Stimulated activated CD8-positive, alpha-beta memory T cell treated with anti-CD3 and anti-CD28 coated beads, Interleukin-7, amount 100 ng/mL, for 48 hours (primary cell): ENCODE data around the gene DLK1.

Experiments used
- DNase-seq, 2 donors: peaks; one replicate each; pipeline ENCODE4 v3.0.0-alpha.2; 2020; ENCODE audit warnings: low read depth in 1 of 2; ENCODE audit errors: extremely low read depth in 1 of 2

The DLK1 gene

GRCh38 chr14:100732766-100733100 lies 6.0 kb downstream of the DLK1 start:
- DNase-seq = no peak

- DNase-seq = no peak
These were observed 6.6 kb downstream of the DLK1 start for GRCh38 chr14:100733152-100733850.

- DNase-seq = no peak
These were observed 7.6 kb downstream of the DLK1 start for GRCh38 chr14:100734031-100734990.

GRCh38 chr14:100735271-100735670 lies 8.6 kb downstream of the DLK1 start:
- DNase-seq = no peak

GRCh38 chr14:100736269-100737180 lies 9.8 kb downstream of the DLK1 start:
- DNase-seq = no peak

- no peak for DNase-seq
These were observed 10.8 kb downstream of the DLK1 start for GRCh38 chr14:100737526-100737925.

GRCh38 chr14:100738269-100738691 lies 11.6 kb downstream of the DLK1 start:
- DNase-seq = no peak

GRCh38 chr14:100738704-100739131 lies 12.0 kb downstream of the DLK1 start:
- no peak for DNase-seq

- DNase-seq = no peak
These were observed 12.6 kb downstream of the DLK1 start for GRCh38 chr14:100739306-100739705.

- no peak for DNase-seq
These were observed 13.6 kb downstream of the DLK1 start for GRCh38 chr14:100740196-100740825.

- DNase-seq = no peak
These were observed 14.2 kb downstream of the DLK1 start for GRCh38 chr14:100740929-100741328.

GRCh38 chr14:100741966-100742365 lies 15.3 kb downstream of the DLK1 start:
- DNase-seq = no peak

- no peak for DNase-seq
These were observed 19.6 kb downstream of the DLK1 start for GRCh38 chr14:100746326-100746725.

GRCh38 chr14:100747021-100747586 lies 20.4 kb downstream of the DLK1 start:
- no peak for DNase-seq

- DNase-seq = no peak
These were observed 21.0 kb downstream of the DLK1 start for GRCh38 chr14:100747736-100748135.

GRCh38 chr14:100748403-100748802 lies 21.7 kb downstream of the DLK1 start:
- no peak for DNase-seq

GRCh38 chr14:100748944-100749343 lies 22.3 kb downstream of the DLK1 start:
- no peak for DNase-seq

- DNase-seq = no peak
These were observed 23.4 kb downstream of the DLK1 start for GRCh38 chr14:100749967-100750597.

- no peak for DNase-seq
These were observed 24.3 kb downstream of the DLK1 start for GRCh38 chr14:100750762-100751699.
